Measurements from ENCODE around the gene UBAC2. TPM values are rescaled to one million over a fixed set of nuclear protein-coding genes. Genes with fewer than 3 reads are reported as not detected.

Gene UBAC2
- total and polyA plus RNA-seq, 5 donors from 2014 or later, result 62.8 to 122 (median 101) TPM

GRCh38 chr13:99304541-99304940, 103.9 kb downstream of the UBAC2 start:
- Mint-ChIP-seq H3K4me3 (peak overlapping the region; percentile 92 to 93 (median 93)), H3K27me3 (no peaks in the 10 kb centered on the region), H3K27ac (peak overlapping the region; percentile 68 to 96 (median 80)), H3K4me1 (peaks cover 29 to 83% (median 63%) of the 10 kb centered on the region in 4 donors), H3K36me3 (peaks cover 34% of the 10 kb centered on the region), H3K9me3 (no peaks in the 10 kb centered on the region)
- H3K4me1 ChIP-seq (ENCODE audit: control insufficient read depth, insufficient read depth, low read length, poor library complexity, severe bottlenecking), result peaks cover 81% of the 10 kb centered on the region
- peak overlapping the region; percentile 81 for H3K27ac ChIP-seq (ENCODE audit: insufficient read depth, low read length, poor library complexity, severe bottlenecking)
- no peaks in the 10 kb centered on the region for H3K9me3 ChIP-seq (ENCODE audit: control insufficient read depth in 2 of 2, low read length in 2 of 2)
- H3K27me3 ChIP-seq (ENCODE audit: control insufficient read depth, insufficient read depth, low read length), result no peaks in the 10 kb centered on the region
- H3K36me3 ChIP-seq (ENCODE audit: control insufficient read depth, insufficient read depth, low read length), result peaks cover 27% of the 10 kb centered on the region
- H3K4me3 ChIP-seq (ENCODE audit: low read depth, low read length), result peak overlapping the region; percentile 96
- DNase-seq (no peak), ATAC-seq (ENCODE audit: low read depth in 2 of 2) (no peak)

GRCh38 chr13:99305158-99305557, 104.5 kb downstream of the UBAC2 start:
- Histone ChIP-seq H3K4me1 (ENCODE audit: control insufficient read depth, insufficient read depth, low read length, poor library complexity, severe bottlenecking) (peaks cover 81% of the 10 kb centered on the region), H3K9me3 (ENCODE audit: control insufficient read depth in 2 of 2, low read length in 2 of 2) (no peaks in the 10 kb centered on the region), H3K27ac (ENCODE audit: insufficient read depth, low read length, poor library complexity, severe bottlenecking) (peak overlapping the region; percentile 81), H3K27me3 (ENCODE audit: control insufficient read depth, insufficient read depth, low read length) (no peaks in the 10 kb centered on the region), H3K36me3 (ENCODE audit: control insufficient read depth, insufficient read depth, low read length) (peaks cover 25% of the 10 kb centered on the region), H3K4me3 (ENCODE audit: low read depth, low read length) (peak overlapping the region; percentile 96)
- peak overlapping the region; percentile 92 to 93 (median 93) for H3K4me3 Mint-ChIP-seq
- H3K4me1 Mint-ChIP-seq, result peaks cover 29 to 83% (median 63%) of the 10 kb centered on the region in 4 donors
- DNase-seq (no peak), ATAC-seq (ENCODE audit: low read depth in 2 of 2) (no peak)
- peak overlapping the region; percentile 11 to 80 (median 62) for H3K27ac Mint-ChIP-seq
- H3K36me3 Mint-ChIP-seq, result peaks cover 34% of the 10 kb centered on the region
- H3K9me3 Mint-ChIP-seq, result no peaks in the 10 kb centered on the region
- no peaks in the 10 kb centered on the region for H3K27me3 Mint-ChIP-seq

- ATAC-seq (ENCODE audit: low read depth in 2 of 2) (no peak), DNase-seq (no peak)
- H3K27ac ChIP-seq (ENCODE audit: insufficient read depth, low read length, poor library complexity, severe bottlenecking), result peak overlapping the region; percentile 81
- Mint-ChIP-seq H3K27me3 (no peaks in the 10 kb centered on the region), H3K36me3 (peaks cover 30% of the 10 kb centered on the region), H3K4me1 (peaks cover 25 to 83% (median 62%) of the 10 kb centered on the region in 4 donors), H3K27ac (peak overlapping the region; percentile 80 to 98 (median 94)), H3K4me3 (peak overlapping the region; percentile 92 to 93 (median 93)), H3K9me3 (no peaks in the 10 kb centered on the region)
- peaks cover 21% of the 10 kb centered on the region for H3K36me3 ChIP-seq (ENCODE audit: control insufficient read depth, insufficient read depth, low read length)
- H3K27me3 ChIP-seq (ENCODE audit: control insufficient read depth, insufficient read depth, low read length), result no peaks in the 10 kb centered on the region
- peaks cover 81% of the 10 kb centered on the region for H3K4me1 ChIP-seq (ENCODE audit: control insufficient read depth, insufficient read depth, low read length, poor library complexity, severe bottlenecking)
- H3K4me3 ChIP-seq (ENCODE audit: low read depth, low read length), result peak overlapping the region; percentile 96
- no peaks in the 10 kb centered on the region for H3K9me3 ChIP-seq (ENCODE audit: control insufficient read depth in 2 of 2, low read length in 2 of 2)
These were observed 104.9 kb downstream of the UBAC2 start for GRCh38 chr13:99305566-99305965.

- Histone ChIP-seq H3K27me3 (ENCODE audit: control insufficient read depth, insufficient read depth, low read length) (no peaks in the 10 kb centered on the region), H3K27ac (ENCODE audit: insufficient read depth, low read length, poor library complexity, severe bottlenecking) (peak within 1 kb of the TSS; percentile 81), H3K4me1 (ENCODE audit: control insufficient read depth, insufficient read depth, low read length, poor library complexity, severe bottlenecking) (peaks cover 76% of the 10 kb centered on the region), H3K9me3 (ENCODE audit: control insufficient read depth in 2 of 2, low read length in 2 of 2) (no peaks in the 10 kb centered on the region), H3K4me3 (ENCODE audit: low read depth, low read length) (peak within 1 kb of the TSS; percentile 96), H3K36me3 (ENCODE audit: control insufficient read depth, insufficient read depth, low read length) (peaks cover 20% of the 10 kb centered on the region)
- peak in 2 of 3 donors; percentile 77 to 79 for DNase-seq
- H3K9me3 Mint-ChIP-seq, result no peaks in the 10 kb centered on the region
- peak within 1 kb of the TSS; percentile 80 to 98 (median 95) for H3K27ac Mint-ChIP-seq
- ATAC-seq (ENCODE audit: low read depth in 2 of 2), result peak; percentile 82 to 88
- H3K4me3 Mint-ChIP-seq, result peak within 1 kb of the TSS; percentile 92 to 93 (median 93)
- no peaks in the 10 kb centered on the region for H3K27me3 Mint-ChIP-seq
- H3K4me1 Mint-ChIP-seq, result peaks cover 20 to 89% (median 69%) of the 10 kb centered on the region in 4 donors
- peaks cover 39% of the 10 kb centered on the region for H3K36me3 Mint-ChIP-seq
These were observed 106.6 kb downstream of the UBAC2 start, which contains the start of gene GPR183 for GRCh38 chr13:99307247-99307646. Gene GPR183, minus strand, starts transcription at chr13:99307399. Its CDS starts 11,254 bp downstream, at chr13:99296145.

- peak overlapping the region; percentile 96 for H3K4me3 ChIP-seq (ENCODE audit: low read depth, low read length)
These were observed 107.1 kb downstream of the UBAC2 start for GRCh38 chr13:99307648-99308339.

GRCh38 chr13:99308471-99309087, 107.9 kb downstream of the UBAC2 start:
- Histone ChIP-seq H3K36me3 (ENCODE audit: control insufficient read depth, insufficient read depth, low read length) (peaks cover 12% of the 10 kb centered on the region), H3K4me3 (ENCODE audit: low read depth, low read length) (peak overlapping the region; percentile 96), H3K4me1 (ENCODE audit: control insufficient read depth, insufficient read depth, low read length, poor library complexity, severe bottlenecking) (peaks cover 69% of the 10 kb centered on the region), H3K27ac (ENCODE audit: insufficient read depth, low read length, poor library complexity, severe bottlenecking) (peak overlapping the region; percentile 81), H3K27me3 (ENCODE audit: control insufficient read depth, insufficient read depth, low read length) (no peaks in the 10 kb centered on the region), H3K9me3 (ENCODE audit: control insufficient read depth in 2 of 2, low read length in 2 of 2) (no peaks in the 10 kb centered on the region)
- ATAC-seq (ENCODE audit: low read depth in 2 of 2) (no peak), DNase-seq (no peak)
- Mint-ChIP-seq H3K36me3 (peaks cover 40% of the 10 kb centered on the region), H3K4me1 (peaks cover 22 to 87% (median 69%) of the 10 kb centered on the region in 4 donors), H3K27me3 (no peaks in the 10 kb centered on the region), H3K27ac (peak overlapping the region; percentile 49 to 80 (median 55)), H3K4me3 (peak overlapping the region; percentile 66 to 93 (median 92)), H3K9me3 (peaks cover 0 to 3% (median 0%) of the 10 kb centered on the region in 7 donors)

More at GRCh38 chr13:99307648-99308339, 107.1 kb downstream of the UBAC2 start:
- Histone ChIP-seq H3K27me3 (ENCODE audit: control insufficient read depth, insufficient read depth, low read length) (no peaks in the 10 kb centered on the region), H3K4me1 (ENCODE audit: control insufficient read depth, insufficient read depth, low read length, poor library complexity, severe bottlenecking) (peaks cover 70% of the 10 kb centered on the region), H3K9me3 (ENCODE audit: control insufficient read depth in 2 of 2, low read length in 2 of 2) (no peaks in the 10 kb centered on the region), H3K27ac (ENCODE audit: insufficient read depth, low read length, poor library complexity, severe bottlenecking) (peak overlapping the region; percentile 81), H3K36me3 (ENCODE audit: control insufficient read depth, insufficient read depth, low read length) (peaks cover 15% of the 10 kb centered on the region)
- H3K9me3 Mint-ChIP-seq, result peaks cover 0 to 2% (median 0%) of the 10 kb centered on the region in 7 donors
- peak overlapping the region; percentile 80 to 96 (median 95) for H3K27ac Mint-ChIP-seq
- DNase-seq (peak in 2 of 3 donors; percentile 31 to 73), ATAC-seq (ENCODE audit: low read depth in 2 of 2) (peak; percentile 54 to 58)
- peak overlapping the region; percentile 92 to 93 (median 93) for H3K4me3 Mint-ChIP-seq
- H3K36me3 Mint-ChIP-seq, result peaks cover 43% of the 10 kb centered on the region
- H3K27me3 Mint-ChIP-seq, result no peaks in the 10 kb centered on the region
- peaks cover 20 to 88% (median 69%) of the 10 kb centered on the region in 4 donors for H3K4me1 Mint-ChIP-seq

- Histone ChIP-seq H3K27ac (ENCODE audit: insufficient read depth, low read length, poor library complexity, severe bottlenecking) (peak overlapping the region; percentile 48), H3K4me3 (ENCODE audit: low read depth, low read length) (peak overlapping the region; percentile 49), H3K4me1 (ENCODE audit: control insufficient read depth, insufficient read depth, low read length, poor library complexity, severe bottlenecking) (peaks cover 76% of the 10 kb centered on the region), H3K9me3 (ENCODE audit: control insufficient read depth in 2 of 2, low read length in 2 of 2) (no peaks in the 10 kb centered on the region), H3K27me3 (ENCODE audit: control insufficient read depth, insufficient read depth, low read length) (no peaks in the 10 kb centered on the region), H3K36me3 (ENCODE audit: control insufficient read depth, insufficient read depth, low read length) (peaks cover 2% of the 10 kb centered on the region)
- Mint-ChIP-seq H3K9me3 (peaks cover 0 to 3% (median 0%) of the 10 kb centered on the region in 7 donors), H3K4me1 (peaks cover 26 to 90% (median 78%) of the 10 kb centered on the region in 4 donors), H3K36me3 (peaks cover 26% of the 10 kb centered on the region), H3K27me3 (no peaks in the 10 kb centered on the region), H3K27ac (peak overlapping the region; percentile 88 to 95 (median 88)), H3K4me3 (peak overlapping the region in 3 of 4 donors; percentile 33 to 81 (median 55))
- ATAC-seq (ENCODE audit: low read depth in 2 of 2), result no peak
- DNase-seq, result no peak
These were observed 109.9 kb downstream of the UBAC2 start for GRCh38 chr13:99310382-99311031.
